AG10803 (cell line): ENCODE results near the gene SERPINE1.
"Not testable (repeated sequence)": the region's sequence is repeated elsewhere in the genome, so short reads cannot be mapped to it uniquely, and the experiment has no call there.

Experiments used
- DNase-seq: peaks from one replicate; pipeline ENCODE4 v3.0.0; 2010; ENCODE audit warnings: low read depth
- H3K4me3 ChIP-seq: 2 replicates; pipeline ENCODE4 v1.5.1; 2011; ENCODE audit warnings: mild to moderate bottlenecking, low read length, control low read depth
- TF ChIP-seq, protein P1 (sequence below): conservative IDR thresholded peaks from 2 replicates; pipeline ENCODE4 v1.5.1; 2011; ENCODE audit warnings: mild to moderate bottlenecking, low read length, control low read depth, inconsistent platforms

The SERPINE1 gene

GRCh38 chr7:101104193-101104713, 22.7 kb upstream of the SERPINE1 start:
- DNase-seq, result no peak
- no peak overlapping the region for H3K4me3 ChIP-seq
- TF ChIP-seq, protein P1, sequence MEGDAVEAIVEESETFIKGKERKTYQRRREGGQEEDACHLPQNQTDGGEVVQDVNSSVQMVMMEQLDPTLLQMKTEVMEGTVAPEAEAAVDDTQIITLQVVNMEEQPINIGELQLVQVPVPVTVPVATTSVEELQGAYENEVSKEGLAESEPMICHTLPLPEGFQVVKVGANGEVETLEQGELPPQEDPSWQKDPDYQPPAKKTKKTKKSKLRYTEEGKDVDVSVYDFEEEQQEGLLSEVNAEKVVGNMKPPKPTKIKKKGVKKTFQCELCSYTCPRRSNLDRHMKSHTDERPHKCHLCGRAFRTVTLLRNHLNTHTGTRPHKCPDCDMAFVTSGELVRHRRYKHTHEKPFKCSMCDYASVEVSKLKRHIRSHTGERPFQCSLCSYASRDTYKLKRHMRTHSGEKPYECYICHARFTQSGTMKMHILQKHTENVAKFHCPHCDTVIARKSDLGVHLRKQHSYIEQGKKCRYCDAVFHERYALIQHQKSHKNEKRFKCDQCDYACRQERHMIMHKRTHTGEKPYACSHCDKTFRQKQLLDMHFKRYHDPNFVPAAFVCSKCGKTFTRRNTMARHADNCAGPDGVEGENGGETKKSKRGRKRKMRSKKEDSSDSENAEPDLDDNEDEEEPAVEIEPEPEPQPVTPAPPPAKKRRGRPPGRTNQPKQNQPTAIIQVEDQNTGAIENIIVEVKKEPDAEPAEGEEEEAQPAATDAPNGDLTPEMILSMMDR, result no peak

GRCh38 chr7:101104799-101105198, 22.1 kb upstream of the SERPINE1 start:
- TF ChIP-seq, protein P1, result no peak
- DNase-seq, result no peak
- no peak overlapping the region for H3K4me3 ChIP-seq

GRCh38 chr7:101105248-101105647, 21.7 kb upstream of the SERPINE1 start:
- not testable (repeated sequence) for H3K4me3 ChIP-seq, DNase-seq

GRCh38 chr7:101106386-101106785, 20.5 kb upstream of the SERPINE1 start:
- TF ChIP-seq, protein P1, result no peak
- DNase-seq, result no peak
- H3K4me3 ChIP-seq, result no peak overlapping the region

DNA sequence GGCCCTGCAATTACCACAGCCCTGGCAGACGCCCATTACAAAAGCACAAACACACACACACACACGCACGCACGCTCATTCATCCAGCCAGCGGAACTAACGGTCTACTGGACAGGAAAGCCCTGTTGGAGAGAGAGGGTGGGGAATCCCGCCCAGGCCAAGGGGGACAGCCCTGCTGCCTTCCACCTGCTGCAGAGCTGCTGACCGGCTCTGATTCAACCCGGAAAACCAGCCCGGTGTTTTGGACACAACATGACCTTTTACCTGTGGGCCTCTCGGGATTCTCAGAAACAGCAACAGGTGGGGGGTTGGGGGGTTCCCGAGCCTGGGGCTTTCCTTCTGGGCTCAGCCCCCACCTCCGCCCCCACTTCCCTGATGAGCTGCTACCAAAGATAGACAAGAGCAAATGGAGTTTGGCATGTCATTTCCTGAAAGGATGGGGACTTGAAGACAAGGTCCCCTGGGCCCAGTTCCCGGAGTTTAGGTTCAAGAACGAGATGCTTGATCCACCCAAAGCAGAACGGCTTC, 18.5 kb upstream of the SERPINE1 start:
- peak; percentile 59 for DNase-seq
- no peak overlapping the region for H3K4me3 ChIP-seq

DNA sequence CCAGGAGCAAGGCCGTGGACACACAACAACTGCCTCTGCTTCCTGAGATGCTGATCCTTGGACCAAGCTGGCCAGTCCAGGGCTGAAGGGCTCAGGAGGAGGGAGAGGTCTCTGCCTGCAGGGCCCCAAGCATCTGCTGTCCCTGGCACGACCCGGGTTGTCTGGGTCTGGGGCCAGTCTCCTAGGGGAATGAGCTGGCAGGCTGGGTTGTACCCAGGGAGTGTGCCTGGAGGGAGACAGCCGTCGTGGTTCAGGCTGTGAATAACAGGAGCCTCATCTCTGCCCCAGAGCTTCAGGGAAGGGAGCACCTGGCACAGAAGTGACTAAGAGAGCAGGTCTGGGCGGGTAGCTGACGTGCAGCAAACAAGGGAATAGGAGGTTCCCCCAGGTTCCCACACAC, 17.9 kb upstream of the SERPINE1 start:
- DNase-seq, result no peak
- no peak overlapping the region for H3K4me3 ChIP-seq
- TF ChIP-seq, protein P1, result no peak

More for the DNA sequence above, 18.5 kb upstream of the SERPINE1 start:
- TF ChIP-seq, protein P1, result no peak

GRCh38 chr7:101109368-101109767, 17.5 kb upstream of the SERPINE1 start:
- TF ChIP-seq, protein P1, result no peak

More at GRCh38 chr7:101109368-101109767, 17.5 kb upstream of the SERPINE1 start:
- H3K4me3 ChIP-seq, result no peak overlapping the region
- no peak for DNase-seq
